ENCODE data around the gene ALS2CL.
"Not testable (repeated sequence)": the region's sequence is repeated elsewhere in the genome, so short reads cannot be mapped to it uniquely, and the experiment has no call there.

Gene ALS2CL, protein sequence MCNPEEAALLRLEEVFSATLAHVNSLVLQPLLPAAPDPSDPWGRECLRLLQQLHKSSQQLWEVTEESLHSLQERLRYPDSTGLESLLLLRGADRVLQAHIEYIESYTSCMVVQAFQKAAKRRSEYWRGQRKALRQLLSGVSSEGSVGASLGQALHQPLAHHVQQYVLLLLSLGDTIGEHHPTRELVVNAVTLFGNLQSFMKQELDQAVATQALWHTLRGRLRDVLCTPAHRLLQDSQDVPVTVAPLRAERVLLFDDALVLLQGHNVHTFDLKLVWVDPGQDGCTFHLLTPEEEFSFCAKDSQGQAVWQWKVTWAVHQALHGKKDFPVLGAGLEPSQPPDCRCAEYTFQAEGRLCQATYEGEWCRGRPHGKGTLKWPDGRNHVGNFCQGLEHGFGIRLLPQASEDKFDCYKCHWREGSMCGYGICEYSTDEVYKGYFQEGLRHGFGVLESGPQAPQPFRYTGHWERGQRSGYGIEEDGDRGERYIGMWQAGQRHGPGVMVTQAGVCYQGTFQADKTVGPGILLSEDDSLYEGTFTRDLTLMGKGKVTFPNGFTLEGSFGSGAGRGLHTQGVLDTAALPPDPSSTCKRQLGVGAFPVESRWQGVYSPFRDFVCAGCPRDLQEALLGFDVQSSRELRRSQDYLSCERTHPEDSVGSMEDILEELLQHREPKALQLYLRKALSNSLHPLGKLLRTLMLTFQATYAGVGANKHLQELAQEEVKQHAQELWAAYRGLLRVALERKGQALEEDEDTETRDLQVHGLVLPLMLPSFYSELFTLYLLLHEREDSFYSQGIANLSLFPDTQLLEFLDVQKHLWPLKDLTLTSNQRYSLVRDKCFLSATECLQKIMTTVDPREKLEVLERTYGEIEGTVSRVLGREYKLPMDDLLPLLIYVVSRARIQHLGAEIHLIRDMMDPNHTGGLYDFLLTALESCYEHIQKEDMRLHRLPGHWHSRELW

DNA sequence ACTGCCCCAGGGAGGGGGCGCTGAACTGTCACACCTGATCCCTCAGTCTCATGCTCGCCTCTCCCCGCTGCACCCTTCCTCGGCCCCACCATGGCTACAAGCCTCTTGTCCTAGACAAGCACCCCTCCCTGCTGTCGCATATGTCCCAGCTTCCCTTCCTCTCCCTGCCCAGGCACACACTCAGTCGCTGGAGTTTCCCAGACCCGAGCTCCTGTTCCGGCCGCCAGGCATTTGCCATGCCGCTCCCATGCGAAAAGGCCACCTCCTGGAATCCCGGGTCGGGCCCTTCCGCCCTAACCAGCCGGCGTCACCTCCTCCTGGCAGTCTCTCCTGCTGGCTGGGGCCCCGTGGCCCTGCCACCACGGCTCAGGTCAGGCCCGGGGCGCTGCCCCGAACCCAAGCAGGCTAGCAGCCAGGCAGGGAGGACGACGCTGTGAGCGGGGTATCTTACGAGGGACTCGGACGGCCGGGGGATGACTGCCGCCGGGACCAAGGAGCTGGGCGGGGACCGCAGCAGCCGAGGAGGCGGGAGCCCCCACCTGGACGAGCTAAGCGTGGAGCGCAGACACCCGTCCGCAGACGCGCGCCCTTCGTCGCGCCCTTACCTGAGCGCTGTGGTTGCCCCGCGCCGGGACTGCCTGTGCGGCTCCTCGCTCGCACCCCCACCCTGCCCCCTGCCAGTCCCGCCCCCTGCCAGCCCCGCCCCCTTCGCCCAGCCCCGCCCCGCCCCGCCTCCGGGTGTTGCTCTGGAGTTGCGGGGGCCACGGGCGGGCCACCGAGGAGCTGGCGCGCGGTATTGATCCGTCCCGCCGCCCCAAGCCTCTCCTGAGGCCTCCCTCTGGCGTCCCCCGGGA is at the start of gene ALS2CL:
Gene ALS2CL (minus strand): TSS at position 642 of the 854 bp plus-strand sequence. CDS start 4,239 bp downstream, outside the sequence.
- peak; percentile 8 to 18 for DNase-seq (ENCODE audit: extremely low read depth in 1 of 2, low read depth in 1 of 2)

DNA sequence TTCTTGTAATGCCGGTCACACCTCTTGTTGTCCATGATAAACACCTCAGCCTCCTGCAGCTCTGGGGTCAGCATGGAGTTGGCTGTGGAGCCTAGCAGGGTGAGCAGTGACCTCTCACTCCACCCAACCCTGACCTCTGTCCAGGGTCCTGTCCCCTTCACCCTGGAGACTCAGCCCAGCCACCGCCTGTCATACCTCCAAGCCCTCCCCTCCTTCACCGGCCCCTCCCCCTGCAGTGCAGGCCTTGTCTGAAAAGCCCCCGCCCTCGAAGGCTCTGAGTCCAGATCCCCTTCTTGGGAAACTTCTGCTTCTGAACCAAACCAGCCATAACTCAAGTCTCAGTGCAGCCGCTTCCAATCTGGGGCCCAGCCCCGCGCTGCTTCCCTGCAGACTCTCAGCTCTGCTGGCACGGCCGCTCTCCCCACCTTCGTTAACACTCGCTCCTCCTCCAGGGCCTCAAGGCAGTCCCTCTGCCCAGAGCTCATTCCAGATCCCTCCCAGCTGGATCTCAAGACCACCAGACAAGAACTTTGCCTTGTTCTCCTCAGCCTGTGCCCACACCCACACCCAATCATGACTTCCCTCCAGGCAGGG is 49.6 kb upstream of the ALS2CL start:
- DNase-seq (ENCODE audit: extremely low read depth in 1 of 2, low read depth in 1 of 2): no peak

DNA sequence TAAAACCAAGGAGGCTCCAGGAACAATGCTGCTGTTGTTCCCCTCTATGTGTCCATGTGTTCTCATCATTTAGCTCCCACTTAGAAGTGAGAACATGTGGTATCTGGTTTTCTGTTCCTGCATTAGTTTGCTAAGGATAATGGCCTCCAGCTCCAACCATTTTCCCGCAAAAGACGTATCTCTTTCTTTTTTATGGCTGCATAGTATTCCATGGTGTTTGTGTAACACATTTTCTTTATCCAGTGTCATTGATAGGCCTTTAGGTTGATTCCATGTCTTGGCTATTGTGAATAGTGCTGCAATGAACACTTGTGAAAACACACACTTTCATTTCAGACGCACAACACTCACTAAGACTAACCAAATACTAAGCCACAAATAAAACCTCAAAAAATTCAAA is 46.1 kb upstream of the ALS2CL start:
- DNase-seq (ENCODE audit: extremely low read depth in 1 of 2, low read depth in 1 of 2): not testable (repeated sequence)

DNA sequence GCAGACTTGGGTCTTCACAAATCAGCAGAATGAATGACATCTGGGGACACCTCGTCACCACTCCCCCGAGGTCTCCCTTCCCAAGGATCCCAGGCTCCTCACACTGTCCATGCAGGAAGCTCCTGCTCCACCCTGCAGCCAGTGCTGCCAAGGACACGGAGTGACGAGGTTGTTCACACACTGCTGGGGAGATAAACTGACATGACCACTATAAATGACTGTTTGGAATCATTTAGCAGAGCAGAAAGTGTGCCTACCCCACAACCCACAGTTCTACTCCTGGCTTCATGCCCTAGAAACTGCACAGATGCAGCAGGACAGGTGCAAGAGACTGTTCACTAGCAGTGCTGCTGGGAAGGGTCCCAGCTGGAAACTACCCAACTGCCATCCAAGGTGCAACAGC is 43.9 kb upstream of the ALS2CL start:
- DNase-seq (ENCODE audit: extremely low read depth in 1 of 2, low read depth in 1 of 2): no peak

DNA sequence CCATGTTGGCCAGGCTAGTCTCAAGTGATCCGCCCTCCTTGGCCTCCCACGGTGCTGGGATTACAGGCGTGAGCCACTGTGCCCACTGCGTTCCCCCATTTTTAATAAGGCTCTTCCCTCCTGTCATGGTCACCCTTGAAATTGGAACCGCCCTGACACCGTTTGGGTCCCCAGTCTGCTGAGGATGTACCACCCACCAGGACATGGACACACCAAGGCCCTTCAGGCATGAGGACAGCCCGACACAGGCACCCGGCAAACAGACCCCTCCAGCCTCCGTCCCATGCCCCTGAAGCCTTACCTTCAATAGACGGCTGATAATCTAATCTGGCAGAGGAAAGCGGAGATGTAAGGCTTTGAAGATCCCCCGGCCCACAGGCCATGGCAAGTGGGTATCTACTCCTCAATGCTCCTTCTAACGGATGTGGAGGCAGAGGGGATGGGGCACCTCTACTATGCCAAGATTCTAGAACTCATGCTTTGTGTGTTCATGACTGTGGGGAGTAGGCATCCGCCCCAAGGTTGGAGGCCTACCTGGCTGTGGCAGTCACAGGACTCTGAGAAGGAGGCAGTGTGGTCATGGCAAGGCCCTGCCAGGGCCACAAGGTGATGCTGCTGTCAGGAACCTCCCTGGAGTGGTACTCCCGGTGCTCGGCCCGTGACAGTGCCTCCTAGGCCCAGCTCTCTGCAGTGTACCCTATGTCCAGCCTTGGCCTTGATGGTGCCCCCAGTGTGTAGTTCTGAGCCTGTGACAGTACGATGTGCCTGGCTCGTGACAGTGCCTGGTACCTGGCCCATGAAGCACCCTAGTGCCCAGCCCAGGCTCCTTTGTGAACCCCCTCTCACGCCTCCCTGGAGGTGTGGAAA is 42.8 kb upstream of the ALS2CL start:
- no peak for DNase-seq (ENCODE audit: extremely low read depth in 1 of 2, low read depth in 1 of 2)

DNA sequence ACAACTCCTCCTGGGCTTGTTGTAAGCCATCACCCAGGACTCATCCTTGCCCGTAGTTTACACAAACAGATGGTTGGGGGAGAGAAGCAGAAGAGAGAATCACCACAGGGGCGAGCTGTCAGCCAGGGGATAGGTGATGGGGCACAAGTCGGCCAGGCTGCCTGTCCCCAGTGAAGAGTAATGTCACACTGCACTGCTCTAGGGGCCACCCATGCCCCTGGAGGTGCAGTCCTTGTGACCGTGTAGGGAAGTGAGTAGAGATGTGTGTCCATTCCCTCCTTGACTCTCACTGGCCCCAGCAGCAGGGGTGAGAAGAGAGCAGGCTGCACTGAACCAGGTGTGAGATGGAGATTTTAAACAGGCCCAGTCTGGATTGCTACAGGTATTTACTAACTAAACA is 41.3 kb upstream of the ALS2CL start:
- no peak for DNase-seq (ENCODE audit: extremely low read depth in 1 of 2, low read depth in 1 of 2)

DNA sequence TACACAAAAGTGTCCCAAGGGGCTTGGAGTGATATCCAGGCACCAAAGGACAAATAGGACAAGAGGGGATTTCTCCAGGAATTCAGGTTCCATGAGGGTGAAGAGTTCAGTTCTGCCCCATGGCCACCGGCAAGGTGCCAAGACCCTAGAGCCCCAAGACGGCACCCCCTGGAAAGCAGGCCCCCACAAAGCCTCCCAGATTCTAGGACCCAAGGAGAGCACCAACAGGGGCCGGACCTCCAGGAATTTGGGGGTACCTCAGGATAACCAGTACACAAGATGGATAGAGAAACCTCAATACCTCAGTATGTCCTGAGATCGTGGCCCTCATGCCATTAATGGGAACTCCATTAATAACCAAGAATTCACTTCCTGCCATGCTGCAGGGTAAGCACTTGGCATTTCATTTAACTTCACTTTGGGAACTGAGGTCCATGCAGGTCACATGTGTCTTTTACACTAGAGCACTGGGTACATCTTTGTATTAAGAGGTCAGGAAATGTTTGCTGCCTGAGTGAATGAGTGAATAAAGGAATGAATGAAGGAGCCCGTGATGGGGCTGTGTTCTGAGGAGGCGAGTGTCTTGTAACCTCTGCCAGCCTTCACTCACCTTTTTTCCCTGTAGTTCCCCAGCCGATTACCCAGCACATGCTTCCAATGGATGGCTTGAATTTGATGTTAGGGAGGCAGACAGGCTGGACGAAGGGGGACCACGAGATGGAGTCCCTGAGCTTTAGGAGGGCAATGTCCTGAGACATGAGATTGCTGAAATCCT is 39.7 kb upstream of the ALS2CL start:
- DNase-seq (ENCODE audit: extremely low read depth in 1 of 2, low read depth in 1 of 2): no peak

DNA sequence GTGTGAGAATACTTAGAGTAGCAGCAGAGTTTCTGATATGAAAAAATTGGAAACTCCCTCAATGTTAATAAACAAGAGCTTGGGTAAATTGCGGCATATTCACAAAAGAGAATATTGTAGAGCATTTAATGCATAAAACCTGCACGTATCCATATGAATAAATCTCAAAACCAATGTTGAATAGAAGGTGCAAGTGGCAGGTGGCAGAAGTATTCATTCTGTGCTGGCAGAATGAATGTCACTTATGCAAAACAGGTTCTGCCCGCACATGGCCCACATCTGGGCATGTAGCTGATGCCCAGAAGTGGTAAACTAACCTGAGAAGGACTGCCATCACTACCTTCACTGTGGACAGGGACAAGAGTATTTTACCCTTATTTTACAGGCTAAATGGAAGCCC is 38.3 kb upstream of the ALS2CL start:
- no peak for DNase-seq (ENCODE audit: extremely low read depth in 1 of 2, low read depth in 1 of 2)

DNA sequence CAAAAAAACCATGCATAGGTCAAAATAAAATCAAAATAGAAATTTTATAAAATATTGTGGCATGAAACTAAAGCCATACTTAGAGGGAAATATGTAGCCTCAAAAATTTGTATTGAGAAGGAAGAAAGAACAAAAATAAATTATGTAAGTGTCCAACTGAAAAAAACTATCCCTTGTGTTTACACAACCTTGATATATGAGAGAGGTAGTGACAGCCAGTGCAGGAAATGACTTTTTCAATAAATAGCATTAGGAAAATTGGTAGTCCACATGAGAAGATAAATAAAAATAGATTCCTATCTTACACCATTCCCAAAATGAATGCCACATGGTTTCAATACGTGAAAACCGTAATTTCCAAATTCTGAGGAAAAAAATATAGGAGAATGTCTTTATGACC is 37.3 kb upstream of the ALS2CL start:
- no peak for DNase-seq (ENCODE audit: extremely low read depth in 1 of 2, low read depth in 1 of 2)

DNA sequence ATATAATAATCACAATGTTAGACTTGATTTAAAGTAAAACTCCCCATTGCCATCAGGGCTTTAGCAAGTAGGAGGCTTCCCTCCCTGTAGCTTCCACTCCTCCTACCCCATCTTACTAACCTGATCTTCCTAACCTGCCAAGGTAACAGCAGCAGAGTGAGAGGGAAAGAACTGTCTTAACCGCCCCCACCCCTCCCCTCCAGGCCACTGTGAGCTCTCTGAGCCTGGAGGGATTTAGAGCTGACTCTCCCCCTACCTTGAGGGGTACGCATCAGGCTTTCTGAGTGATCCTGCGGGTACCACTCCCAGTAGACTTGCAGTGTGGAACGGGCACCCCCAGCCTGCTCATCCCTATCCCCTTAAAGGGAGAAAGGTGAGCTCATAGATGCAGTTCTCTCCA is 35.6 kb upstream of the ALS2CL start:
- DNase-seq (ENCODE audit: extremely low read depth in 1 of 2, low read depth in 1 of 2): no peak

DNA sequence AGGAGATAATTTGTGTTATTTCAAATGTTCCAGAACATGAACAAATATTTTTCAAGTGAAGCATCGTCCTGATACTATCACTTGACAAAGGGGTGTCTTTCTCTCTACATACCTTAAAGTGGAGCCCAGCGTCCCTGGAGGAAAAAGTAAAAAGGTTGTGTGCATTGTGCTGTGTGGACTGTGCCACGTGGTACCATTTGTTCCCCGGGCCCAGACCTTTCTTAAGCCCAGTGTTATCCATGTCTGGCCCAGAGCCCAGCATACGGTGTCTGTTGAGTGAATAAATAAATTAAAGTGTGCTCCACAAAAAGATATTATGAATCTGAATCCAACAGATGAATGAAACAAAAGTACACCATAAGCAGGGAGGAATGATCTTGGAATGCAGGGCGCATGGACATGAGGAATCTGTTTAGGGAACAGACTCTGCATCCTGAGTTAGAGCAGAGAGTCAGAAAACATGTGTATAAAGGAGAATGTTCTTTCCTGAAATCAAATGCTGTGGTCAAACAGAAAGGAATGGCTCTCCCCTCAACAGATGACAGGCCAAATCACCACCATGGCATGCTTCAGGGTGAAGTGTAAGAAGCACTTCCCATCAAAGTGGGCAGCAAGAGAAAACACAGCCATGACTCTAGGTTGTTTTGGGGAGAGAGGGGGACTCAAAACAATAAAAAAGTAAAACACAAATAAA is 32.3 kb upstream of the ALS2CL start:
- DNase-seq (ENCODE audit: extremely low read depth in 1 of 2, low read depth in 1 of 2): no peak

DNA sequence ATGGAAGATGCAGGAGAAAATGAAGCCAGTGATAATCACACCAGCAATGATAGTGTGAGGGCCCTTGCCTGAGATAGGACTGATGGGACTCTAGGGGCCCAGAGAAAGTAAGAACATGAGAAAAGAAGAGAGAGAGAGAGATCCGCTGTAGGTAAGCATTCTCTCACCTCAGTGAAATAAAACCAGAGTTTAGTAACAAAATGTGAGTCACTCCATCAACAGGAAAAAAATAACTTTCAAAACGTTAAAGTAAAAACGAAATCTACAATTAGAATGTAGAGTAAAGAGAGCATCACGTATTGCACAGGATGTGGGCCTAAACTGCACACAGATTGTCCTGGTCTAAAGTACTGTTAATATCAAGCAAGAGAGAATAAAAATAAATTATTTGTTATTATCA is 30.9 kb upstream of the ALS2CL start:
- no peak for DNase-seq (ENCODE audit: extremely low read depth in 1 of 2, low read depth in 1 of 2)

DNA sequence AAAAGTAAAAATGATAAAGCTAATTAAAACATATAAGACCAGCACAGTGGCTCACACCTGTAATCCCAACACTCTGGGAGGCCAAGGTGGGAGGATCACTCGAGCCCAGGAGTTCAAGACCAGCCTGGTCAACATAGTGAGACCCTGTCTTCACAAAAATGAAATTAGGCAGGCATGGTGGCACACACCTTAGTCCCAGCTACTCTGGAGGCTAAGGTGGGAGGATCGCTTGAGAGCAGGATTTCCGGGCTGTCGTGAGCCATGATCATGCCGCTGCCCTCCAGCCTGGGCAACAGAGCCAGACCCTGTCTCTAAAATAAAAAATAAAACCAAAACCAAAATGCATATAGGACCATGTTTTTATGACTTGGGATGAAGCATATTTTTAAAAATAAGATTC is 29.0 kb upstream of the ALS2CL start:
- DNase-seq (ENCODE audit: extremely low read depth in 1 of 2, low read depth in 1 of 2): no peak

DNA sequence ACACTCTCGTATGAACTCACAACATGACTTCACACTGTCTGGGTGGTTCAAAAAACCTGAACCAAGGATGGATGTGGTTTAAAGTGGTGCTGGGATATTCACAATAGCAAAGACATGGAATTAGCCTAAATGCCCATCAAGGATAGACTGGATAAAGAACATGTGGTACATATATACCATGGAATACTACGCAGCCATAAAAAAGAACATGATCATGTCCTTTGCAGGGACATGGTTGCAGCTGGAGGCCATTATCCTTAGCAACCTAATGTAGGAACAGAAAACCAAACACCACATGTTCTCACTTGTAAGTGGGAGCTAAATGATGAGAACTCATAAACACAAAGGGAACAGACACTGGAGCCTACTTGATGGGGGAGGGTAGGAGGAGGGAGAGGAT is 27.5 kb upstream of the ALS2CL start:
- DNase-seq (ENCODE audit: extremely low read depth in 1 of 2, low read depth in 1 of 2): no peak

DNA sequence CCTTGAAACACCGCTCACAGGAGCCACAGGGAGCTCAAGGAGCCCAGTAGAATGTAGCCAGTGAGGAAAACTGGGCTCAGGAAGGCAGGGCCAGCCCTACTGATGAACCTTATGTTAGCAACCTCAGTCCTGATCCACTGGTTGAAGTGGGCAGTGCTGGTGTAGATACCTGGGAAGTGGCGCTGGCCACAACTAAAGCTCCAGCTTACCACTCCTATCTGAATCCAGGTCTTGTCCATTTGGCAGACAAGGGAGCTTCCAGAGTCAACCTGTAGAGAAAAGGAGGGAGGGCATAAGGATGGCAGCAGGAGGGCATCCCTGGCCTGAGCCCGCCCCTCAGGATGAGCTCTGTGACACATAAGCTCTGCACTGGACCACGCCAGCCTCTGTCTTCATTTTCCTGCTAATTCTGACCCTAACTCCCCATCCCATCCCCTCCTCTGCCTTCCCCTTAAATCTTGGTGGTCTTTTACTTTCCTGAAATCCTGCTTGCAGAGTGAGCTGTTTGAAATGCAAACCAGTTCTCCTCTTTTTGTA is 26.3 kb upstream of the ALS2CL start:
- no peak for DNase-seq (ENCODE audit: extremely low read depth in 1 of 2, low read depth in 1 of 2)

DNA sequence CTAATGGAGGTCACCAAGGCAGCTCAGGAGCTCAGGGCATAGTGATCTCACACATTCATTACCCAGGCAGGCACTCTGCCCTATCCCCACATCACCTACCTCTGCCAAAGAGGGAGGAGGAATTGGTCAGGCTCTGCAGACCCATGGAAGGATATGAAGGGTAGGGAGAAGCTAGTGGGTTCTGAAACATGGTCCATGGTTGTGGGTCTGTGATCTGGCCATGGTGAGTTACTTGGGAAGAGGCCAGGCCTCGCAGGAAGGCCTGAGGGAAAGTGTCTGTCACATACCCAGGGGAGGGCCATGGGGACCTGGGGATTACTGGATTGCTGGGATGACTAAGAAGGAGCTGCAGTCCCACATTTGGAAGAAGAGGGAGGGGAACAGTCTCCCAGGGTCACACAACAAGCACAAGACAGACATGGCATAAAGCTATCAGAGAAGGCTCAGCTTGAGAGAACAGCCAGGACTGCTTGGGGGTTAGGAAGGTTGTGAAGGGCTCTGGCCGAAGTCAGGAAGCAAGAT is 25.6 kb upstream of the ALS2CL start:
- no peak for DNase-seq (ENCODE audit: extremely low read depth in 1 of 2, low read depth in 1 of 2)

DNA sequence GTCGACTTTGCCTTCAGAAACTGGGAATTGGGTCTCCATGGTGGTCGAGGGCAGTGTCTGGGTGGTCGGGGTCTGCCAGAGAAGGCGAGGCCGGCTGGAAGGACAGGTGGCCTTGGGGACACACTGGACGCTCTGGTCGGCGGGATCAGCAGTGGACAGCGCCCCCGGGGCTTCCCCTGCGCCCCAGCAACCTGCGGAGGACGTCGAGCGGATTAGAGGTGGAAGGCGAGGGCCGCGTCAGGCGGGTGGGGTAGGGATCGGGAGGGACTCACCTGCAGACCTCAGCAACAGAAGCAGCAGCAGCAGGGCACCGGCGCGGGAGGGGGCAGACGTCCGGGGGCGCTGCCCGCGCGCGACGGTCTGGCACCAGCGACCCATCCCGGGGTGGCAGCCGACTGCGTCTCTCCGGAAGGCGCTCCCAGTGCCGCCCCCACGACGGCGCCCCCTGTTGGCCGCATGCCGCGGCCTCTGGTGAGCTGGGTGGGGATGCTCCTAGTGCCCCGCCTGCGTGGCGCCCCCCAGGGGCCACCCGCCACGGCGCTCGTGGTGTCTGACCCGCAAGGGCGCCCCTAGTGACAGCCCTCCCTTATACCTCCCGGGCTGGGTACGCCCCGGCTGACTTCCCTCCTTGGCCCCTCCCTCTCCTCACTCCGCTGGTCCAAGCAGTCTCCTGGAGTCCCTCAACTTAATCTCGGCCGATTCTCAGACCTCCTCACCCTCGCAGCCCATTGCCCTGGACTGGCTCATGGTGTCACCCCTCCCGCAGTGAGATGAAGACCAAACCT is 24.2 kb upstream of the ALS2CL start, which contains the start of gene PRSS50:
Gene PRSS50 (minus strand): TSS at position 423 of the 785 bp plus-strand sequence. CDS start 45 bp downstream, at position 378.
- DNase-seq (ENCODE audit: extremely low read depth in 1 of 2, low read depth in 1 of 2): peak; percentile 21 to 34
